Type B pancreatic cell (in vitro differentiated cells): ENCODE data around the gene SEMA7A. TPM values are rescaled to one million over a fixed set of nuclear protein-coding genes. Genes with fewer than 3 reads are reported as not detected.

ENCODE experiments used
- DNase-seq: peaks from one replicate; pipeline ENCODE4 v3.0.0; 2021; ENCODE audit warnings: mixed read lengths; ENCODE audit not compliant: unreplicated experiment; ENCODE audit errors: extremely low spot score
- H3K27ac Mint-ChIP-seq: 2 replicates; pipeline ENCODE4 v1.8.0; 2021; ENCODE audit warnings: mild to moderate bottlenecking, mixed read lengths
- H3K27me3 Mint-ChIP-seq: 2 replicates; pipeline ENCODE4 v1.8.0; 2021; ENCODE audit warnings: mixed read lengths
- H3K36me3 Mint-ChIP-seq: 2 replicates; pipeline ENCODE4 v1.8.0; 2021; ENCODE audit warnings: mixed read lengths
- H3K4me1 Mint-ChIP-seq: one replicate; pipeline ENCODE4 v1.8.0; 2021; ENCODE audit warnings: mixed read lengths; ENCODE audit not compliant: unreplicated experiment
- H3K4me3 Mint-ChIP-seq: 2 replicates; pipeline ENCODE4 v1.8.0; 2021; ENCODE audit warnings: mild to moderate bottlenecking, mixed read lengths
- H3K9me3 Mint-ChIP-seq: 2 replicates; pipeline ENCODE4 v1.8.0; 2021; ENCODE audit warnings: mixed read lengths
- total RNA-seq: library from RNA; stranded (reverse); gene quantifications from 2 replicates; pipeline ENCODE4 v1.2.1, GENCODE V29; 2021; ENCODE audit warnings: low replicate concordance
- TF ChIP-seq, protein P1 (sequence below): fragments of 200-600 bp; sonication (generic); conservative IDR thresholded peaks from 2 replicates; pipeline ENCODE4 v1.5.0; 2021; ENCODE audit warnings: antibody characterized with exemption, mild to moderate bottlenecking

SEMA7A gene
- total RNA-seq, 1 donor from 2014 or later = 6.3 TPM

DNA sequence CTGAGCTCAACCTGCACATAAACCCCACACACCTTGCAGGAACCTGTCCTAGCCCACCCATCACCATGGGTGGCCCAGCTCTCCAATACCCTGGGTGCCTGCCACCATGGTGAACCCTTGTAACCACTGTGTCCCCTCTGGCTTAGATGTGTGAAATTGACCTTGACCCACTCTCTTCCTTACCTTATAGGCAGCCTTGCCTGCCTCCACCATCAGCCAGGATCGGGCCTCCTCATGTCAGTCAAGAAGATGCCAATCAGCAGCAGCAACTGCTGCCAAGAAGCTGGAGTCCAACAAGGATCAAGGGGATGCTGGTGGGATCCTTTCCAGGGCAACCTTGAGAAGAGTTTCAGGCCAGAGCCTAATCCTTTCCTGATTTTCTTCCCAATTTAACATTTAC, 57.5 kb downstream of the SEMA7A start:
- H3K27ac Mint-ChIP-seq = peak overlapping the region; percentile 59
- DNase-seq = no peak
- peaks cover 9% of the 10 kb centered on the region for H3K4me1 Mint-ChIP-seq
- TF ChIP-seq, protein P1, sequence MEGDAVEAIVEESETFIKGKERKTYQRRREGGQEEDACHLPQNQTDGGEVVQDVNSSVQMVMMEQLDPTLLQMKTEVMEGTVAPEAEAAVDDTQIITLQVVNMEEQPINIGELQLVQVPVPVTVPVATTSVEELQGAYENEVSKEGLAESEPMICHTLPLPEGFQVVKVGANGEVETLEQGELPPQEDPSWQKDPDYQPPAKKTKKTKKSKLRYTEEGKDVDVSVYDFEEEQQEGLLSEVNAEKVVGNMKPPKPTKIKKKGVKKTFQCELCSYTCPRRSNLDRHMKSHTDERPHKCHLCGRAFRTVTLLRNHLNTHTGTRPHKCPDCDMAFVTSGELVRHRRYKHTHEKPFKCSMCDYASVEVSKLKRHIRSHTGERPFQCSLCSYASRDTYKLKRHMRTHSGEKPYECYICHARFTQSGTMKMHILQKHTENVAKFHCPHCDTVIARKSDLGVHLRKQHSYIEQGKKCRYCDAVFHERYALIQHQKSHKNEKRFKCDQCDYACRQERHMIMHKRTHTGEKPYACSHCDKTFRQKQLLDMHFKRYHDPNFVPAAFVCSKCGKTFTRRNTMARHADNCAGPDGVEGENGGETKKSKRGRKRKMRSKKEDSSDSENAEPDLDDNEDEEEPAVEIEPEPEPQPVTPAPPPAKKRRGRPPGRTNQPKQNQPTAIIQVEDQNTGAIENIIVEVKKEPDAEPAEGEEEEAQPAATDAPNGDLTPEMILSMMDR = no peak
- H3K9me3 Mint-ChIP-seq = no peaks in the 10 kb centered on the region
- H3K4me3 Mint-ChIP-seq = no peak overlapping the region
- H3K36me3 Mint-ChIP-seq = no peaks in the 10 kb centered on the region
- H3K27me3 Mint-ChIP-seq = peaks cover 3% of the 10 kb centered on the region

DNA sequence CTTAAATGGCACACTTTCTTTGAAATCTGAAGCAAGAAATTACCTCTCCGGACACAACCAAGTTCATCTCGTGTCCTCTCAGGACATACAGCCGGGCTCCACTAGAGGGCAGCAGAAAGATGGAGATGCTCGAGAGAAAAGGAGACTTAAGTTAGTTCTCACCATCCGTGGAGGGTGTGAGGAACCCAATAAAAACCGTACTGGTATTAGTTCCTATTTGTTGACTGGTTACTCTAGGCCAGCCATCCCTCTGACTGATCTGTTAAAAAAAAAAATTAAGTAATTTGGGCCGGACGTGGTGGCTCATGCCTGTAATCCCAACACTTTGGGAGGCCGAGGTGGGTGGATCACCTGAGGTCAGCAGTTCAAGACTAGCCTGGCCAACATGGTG, 58.5 kb downstream of the SEMA7A start:
- TF ChIP-seq, protein P1 = peak; percentile 93
- Mint-ChIP-seq H3K4me3 (peak overlapping the region; percentile 87), H3K36me3 (no peaks in the 10 kb centered on the region), H3K9me3 (no peaks in the 10 kb centered on the region), H3K4me1 (peaks cover 9% of the 10 kb centered on the region), H3K27ac (peak overlapping the region; percentile 60), H3K27me3 (peaks cover 6% of the 10 kb centered on the region)
- no peak for DNase-seq

DNA sequence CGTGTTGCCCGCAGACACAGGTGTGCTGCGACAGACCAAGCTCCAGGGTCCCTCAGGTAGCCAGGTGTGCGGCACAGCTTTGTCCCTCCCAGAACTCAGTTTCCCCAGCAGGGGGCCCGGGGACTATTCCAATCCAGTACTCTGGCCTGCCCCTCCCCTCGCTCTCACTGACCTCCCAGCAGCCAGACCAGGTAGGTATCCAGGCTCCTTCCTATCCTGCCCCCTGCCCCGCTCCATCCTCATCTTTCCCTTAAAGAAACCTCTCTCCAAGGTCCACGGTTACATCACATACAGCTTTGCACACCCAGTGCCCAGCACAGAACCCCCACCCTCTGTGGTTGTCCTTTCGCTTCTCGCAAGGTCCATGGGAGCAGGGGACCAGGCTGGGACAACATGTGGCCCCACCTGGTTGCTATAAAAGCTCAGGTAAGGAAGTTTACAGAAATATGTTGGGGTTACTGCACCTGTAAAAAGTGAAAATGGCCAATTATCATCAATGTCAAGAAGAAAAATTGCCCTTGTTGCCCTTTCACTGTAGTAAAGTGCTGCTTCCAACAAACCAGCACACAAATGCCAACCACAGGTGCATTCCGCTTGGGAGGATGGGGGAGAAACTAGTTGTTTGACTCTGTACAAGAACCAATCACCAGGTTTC, 59.0 kb downstream of the SEMA7A start:
- Mint-ChIP-seq H3K27ac (peak overlapping the region; percentile 60), H3K9me3 (no peaks in the 10 kb centered on the region), H3K36me3 (no peaks in the 10 kb centered on the region), H3K4me3 (peak overlapping the region; percentile 87), H3K4me1 (peaks cover 9% of the 10 kb centered on the region), H3K27me3 (peaks cover 8% of the 10 kb centered on the region)
- TF ChIP-seq, protein P1 = no peak
- DNase-seq = no peak

DNA sequence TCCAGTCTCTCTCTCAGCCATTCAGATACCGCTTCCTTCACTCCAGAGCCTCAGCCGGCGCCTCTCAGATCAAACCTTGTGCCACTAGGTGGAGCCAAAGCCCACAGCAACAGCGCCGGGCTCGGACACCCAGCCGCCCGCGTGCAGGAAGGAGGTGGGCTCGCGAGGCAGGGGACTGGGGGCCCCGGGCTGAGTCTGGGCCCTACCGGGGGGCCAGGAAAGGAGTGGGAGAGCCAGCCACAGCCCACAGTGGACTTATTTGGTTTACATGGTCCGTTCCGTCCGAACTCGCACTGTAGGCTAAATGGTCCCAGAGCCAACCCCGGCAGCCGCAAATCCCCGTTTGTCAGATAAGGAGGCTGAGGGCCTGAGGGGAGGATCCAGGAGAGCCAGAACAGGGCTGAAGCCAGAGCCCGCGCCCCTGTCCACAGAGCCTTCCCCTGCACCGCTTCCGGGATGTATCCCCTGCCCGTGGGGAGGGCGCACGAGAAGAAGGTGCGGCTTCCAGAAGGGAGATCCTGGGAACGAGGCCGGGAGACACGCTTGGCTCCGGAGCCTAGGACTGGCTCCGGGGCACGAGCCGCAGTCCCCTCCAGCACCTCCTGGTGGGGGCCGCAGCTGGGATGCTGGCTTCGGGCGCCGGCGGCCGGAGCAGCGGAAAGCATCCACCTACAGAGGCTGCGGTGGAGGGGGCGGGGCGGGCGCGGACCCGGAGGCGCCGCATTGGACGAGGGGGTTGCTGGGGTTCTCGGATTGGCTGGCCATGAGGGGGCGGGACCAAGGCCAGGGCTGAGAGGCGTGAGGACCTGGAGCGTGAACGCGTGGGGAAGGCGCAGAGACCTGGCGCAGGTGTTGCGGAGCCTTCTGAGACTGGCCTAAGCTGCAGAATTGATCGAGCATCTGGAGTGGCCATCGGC, 59.8 kb downstream of the SEMA7A start:
- peak; percentile 92 for DNase-seq
- Mint-ChIP-seq H3K9me3 (no peaks in the 10 kb centered on the region), H3K4me3 (peak overlapping the region; percentile 87), H3K27ac (peak overlapping the region; percentile 60), H3K36me3 (no peaks in the 10 kb centered on the region), H3K4me1 (peaks cover 9% of the 10 kb centered on the region), H3K27me3 (peaks cover 8% of the 10 kb centered on the region)
- TF ChIP-seq, protein P1 = peak; percentile 95

DNA sequence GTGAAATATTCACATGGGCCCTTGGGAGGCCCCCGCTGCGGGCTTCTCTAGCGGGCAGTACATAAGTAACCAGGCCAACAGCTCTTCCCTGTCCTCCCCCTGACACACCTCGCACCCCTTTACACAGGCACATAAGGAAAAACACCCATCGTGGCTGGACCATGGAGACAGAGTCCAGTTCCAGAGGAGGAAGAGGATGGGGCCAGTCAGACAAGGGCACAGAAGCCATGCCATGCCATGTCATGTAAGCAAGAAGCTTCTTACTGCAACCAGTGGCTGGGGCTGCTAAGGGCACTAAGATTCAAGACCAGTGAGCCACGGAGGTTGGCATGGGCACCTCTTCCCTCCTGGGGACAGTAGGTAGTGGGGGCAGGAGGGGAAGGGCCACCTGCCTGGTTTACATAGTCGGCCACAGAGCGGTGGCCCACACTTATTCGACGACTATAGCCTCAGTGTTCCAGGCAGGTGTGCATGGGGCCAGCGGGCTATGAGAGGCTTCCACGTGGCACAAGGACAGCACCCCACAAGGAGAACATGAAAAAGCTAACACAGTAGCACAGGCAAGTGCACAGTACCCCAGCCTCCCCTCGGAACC, 60.6 kb downstream of the SEMA7A start:
- H3K4me3 Mint-ChIP-seq = peak overlapping the region; percentile 87
- DNase-seq = no peak
- H3K27ac Mint-ChIP-seq = no peak overlapping the region

More for the DNA sequence above, 60.6 kb downstream of the SEMA7A start:
- Mint-ChIP-seq H3K27me3 (peaks cover 14% of the 10 kb centered on the region), H3K36me3 (no peaks in the 10 kb centered on the region), H3K4me1 (peaks cover 9% of the 10 kb centered on the region), H3K9me3 (no peaks in the 10 kb centered on the region)
- TF ChIP-seq, protein P1 = no peak
